ENCODE measurements around the gene MISP.
A peak's percentile ranks its signal among the peaks of the same experiment; 100 is the strongest.

Gene MISP

DNA sequence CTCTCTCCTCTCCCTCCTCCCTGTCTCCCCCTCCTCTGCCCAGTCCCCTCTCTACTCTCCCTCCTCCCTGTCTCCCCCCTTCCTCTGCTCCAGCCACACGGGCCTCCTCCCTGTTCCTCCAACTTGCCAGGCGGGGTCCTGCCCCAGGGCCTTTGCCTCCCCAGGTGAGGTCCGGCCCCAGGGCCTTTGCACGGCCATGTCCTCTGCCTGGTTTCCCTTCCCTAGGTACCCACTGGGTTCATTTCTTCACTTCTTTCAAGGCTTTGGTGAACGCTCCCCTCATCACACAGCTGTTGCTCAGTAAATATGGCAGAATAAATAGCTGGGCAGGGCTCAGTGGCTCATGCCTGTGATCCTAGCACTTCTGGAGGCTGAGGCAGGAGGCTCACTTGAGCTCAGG lies 21.2 kb downstream of the MISP start:
- TF ChIP-seq RAD21 (IDR thresholded peaks at IDR 0.05; ENCODE audit: low read depth), result no peak
- no peak for TF ChIP-seq EGR1 (IDR thresholded peaks at IDR 0.05)

DNA sequence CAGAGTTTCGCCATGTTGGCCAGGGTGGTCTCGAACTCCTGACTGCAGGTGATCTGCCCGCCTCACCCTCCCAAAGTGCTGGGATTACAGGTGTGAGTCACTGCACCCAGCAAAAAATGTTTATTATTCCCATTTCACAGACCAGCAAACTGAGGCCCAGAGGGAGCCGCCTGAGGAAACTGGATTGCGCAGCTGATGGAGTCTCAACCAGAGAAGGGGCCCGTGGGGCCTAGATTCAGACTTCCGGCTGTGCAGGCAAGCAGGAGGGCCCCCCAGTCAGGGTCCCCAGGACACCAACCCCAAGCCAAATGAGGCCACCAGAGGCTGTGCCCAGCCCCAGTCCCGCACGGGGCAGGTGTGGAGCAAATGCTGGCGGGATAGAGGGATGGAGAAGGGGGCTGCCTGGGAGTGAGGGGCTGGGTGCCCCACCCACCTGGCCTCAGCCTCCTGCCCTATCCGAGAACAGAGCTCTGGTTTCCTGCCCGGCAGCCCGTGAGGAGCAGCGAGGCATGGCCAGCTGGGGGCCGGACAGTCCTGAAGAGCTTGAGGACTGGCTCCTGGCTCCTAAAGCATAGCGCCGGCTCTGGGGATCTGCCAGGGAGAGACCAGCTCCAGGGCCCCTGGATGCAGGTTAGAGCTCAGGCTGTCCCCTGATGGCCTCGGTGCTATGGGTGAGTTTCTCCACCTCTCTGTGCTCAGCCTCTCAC lies 22.0 kb downstream of the MISP start:
- TF ChIP-seq ZBTB7A (IDR thresholded peaks at IDR 0.05; ENCODE audit: low read depth), result peak; percentile 84
- TF ChIP-seq TEAD4 (IDR thresholded peaks at IDR 0.05), result no peak
- TF ChIP-seq, protein P1, sequence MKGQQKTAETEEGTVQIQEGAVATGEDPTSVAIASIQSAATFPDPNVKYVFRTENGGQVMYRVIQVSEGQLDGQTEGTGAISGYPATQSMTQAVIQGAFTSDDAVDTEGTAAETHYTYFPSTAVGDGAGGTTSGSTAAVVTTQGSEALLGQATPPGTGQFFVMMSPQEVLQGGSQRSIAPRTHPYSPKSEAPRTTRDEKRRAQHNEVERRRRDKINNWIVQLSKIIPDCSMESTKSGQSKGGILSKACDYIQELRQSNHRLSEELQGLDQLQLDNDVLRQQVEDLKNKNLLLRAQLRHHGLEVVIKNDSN (IDR thresholded peaks at IDR 0.05), result no peak
- TF ChIP-seq CEBPB (IDR thresholded peaks at IDR 0.05), result no peak

DNA sequence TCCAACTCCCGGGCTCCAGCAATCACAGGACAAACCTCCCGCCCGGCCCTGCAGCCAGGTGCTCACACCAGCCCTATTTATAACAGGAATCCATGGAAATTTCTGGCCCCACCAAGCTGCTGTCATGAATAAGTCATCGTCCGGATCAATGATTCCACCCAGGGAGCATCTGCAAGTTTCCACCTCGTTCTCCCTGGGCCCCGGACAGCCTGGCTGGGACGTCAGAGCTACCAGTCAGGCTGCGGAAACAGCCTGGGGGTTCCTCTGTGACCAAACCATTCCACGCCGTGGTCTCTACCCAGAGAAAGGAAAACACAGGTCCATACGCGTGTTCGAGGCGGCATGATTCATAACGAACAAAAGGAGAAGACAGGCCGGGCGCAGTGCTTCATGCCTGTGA lies 25.6 kb downstream of the MISP start:
- TF ChIP-seq CREB1 (IDR thresholded peaks at IDR 0.05; ENCODE audit: low read depth), result no peak

DNA sequence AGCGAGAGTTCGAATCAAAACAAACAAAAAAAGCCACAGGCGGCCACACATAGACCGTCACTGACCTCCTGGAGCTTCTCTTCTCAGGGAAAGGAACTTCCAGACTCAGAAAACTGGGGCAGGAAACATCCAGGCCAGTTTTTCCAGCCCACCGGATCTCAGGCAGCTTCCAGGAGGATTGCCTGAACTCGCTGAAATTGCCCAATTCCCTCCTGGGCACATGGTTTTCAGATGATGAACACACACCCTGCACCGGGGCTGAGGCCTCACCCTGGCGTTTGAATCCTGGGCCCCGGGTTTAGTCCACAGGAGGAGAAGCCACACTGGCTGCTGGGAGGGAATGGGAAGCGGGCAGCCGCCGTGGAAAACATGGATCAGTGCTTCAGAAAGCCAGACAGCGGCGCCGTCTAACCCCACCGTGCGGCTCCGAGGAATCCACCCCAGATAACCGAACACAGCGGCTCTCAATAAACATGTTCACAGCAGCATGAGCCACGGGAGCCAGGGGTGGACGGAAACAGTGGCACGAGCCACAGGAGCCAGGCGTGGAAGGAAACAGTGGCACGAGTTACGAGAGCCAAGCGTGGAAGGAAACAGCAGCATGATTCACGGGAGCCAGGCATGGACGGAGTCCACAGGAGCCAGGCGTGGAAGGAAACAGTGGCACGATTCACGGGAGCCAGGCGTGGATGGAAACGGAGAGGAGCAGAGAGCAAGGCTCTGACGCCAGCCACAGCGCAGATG lies 28.2 kb downstream of the MISP start:
- TF ChIP-seq TEAD4 (IDR thresholded peaks at IDR 0.05), result peak; percentile 7; the same call in 1 of the 2 replicates
- TF ChIP-seq EP300 (IDR thresholded peaks at IDR 0.05; ENCODE audit: borderline replicate concordance), result no peak
- peak; percentile 94 for TF ChIP-seq CEBPB (IDR thresholded peaks at IDR 0.05)
- TF ChIP-seq, protein P1 (IDR thresholded peaks at IDR 0.05), result 0 out of 2 replicates have a peak, but pooled peaks have one; percentile 28
- TF ChIP-seq, protein P2, sequence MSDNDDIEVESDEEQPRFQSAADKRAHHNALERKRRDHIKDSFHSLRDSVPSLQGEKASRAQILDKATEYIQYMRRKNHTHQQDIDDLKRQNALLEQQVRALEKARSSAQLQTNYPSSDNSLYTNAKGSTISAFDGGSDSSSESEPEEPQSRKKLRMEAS (IDR thresholded peaks at IDR 0.05), result peak; percentile 95
- TF ChIP-seq RAD21 (IDR thresholded peaks at IDR 0.05; ENCODE audit: low read depth), result no peak

DNA sequence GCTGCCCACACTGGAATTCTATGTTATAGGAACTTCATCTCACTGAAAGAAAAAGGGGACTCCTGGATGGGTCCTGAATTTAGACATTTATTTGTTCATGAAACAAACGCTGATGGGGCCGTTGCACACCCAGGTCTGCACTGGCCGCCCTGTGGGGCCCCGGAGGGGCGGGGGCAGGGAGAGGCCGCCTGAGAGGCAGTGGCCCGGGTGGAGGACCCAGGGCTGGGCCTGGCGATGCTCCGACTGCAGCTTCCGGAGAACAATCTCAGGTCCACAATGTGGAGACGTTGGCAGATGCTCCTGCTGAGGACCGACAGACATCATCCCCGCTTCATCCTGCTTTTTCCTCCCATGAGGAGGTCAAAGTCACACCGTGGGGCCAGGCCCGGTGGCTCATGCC lies 30.0 kb downstream of the MISP start:
- TF ChIP-seq, protein P1 (IDR thresholded peaks at IDR 0.05), result no peak
- TF ChIP-seq FOXM1 (IDR thresholded peaks at IDR 0.05; ENCODE audit: borderline replicate concordance, low read depth) (no peak), YY1 (IDR thresholded peaks at IDR 0.05; ENCODE audit: low read depth) (no peak), TEAD4 (IDR thresholded peaks at IDR 0.05) (no peak), CEBPB (IDR thresholded peaks at IDR 0.05) (no peak), EP300 (IDR thresholded peaks at IDR 0.05; ENCODE audit: borderline replicate concordance) (no peak), RAD21 (IDR thresholded peaks at IDR 0.05; ENCODE audit: low read depth) (no peak), EGR1 (IDR thresholded peaks at IDR 0.05) (no peak), TAF1 (IDR thresholded peaks at IDR 0.05; ENCODE audit: low read depth) (no peak), NFIC (IDR thresholded peaks at IDR 0.05) (no peak), CREB1 (IDR thresholded peaks at IDR 0.05; ENCODE audit: low read depth) (no peak), ZBTB7A (IDR thresholded peaks at IDR 0.05; ENCODE audit: low read depth) (no peak), TCF12 (IDR thresholded peaks at IDR 0.05; ENCODE audit: low read depth) (no peak)
- TF ChIP-seq, protein P3, sequence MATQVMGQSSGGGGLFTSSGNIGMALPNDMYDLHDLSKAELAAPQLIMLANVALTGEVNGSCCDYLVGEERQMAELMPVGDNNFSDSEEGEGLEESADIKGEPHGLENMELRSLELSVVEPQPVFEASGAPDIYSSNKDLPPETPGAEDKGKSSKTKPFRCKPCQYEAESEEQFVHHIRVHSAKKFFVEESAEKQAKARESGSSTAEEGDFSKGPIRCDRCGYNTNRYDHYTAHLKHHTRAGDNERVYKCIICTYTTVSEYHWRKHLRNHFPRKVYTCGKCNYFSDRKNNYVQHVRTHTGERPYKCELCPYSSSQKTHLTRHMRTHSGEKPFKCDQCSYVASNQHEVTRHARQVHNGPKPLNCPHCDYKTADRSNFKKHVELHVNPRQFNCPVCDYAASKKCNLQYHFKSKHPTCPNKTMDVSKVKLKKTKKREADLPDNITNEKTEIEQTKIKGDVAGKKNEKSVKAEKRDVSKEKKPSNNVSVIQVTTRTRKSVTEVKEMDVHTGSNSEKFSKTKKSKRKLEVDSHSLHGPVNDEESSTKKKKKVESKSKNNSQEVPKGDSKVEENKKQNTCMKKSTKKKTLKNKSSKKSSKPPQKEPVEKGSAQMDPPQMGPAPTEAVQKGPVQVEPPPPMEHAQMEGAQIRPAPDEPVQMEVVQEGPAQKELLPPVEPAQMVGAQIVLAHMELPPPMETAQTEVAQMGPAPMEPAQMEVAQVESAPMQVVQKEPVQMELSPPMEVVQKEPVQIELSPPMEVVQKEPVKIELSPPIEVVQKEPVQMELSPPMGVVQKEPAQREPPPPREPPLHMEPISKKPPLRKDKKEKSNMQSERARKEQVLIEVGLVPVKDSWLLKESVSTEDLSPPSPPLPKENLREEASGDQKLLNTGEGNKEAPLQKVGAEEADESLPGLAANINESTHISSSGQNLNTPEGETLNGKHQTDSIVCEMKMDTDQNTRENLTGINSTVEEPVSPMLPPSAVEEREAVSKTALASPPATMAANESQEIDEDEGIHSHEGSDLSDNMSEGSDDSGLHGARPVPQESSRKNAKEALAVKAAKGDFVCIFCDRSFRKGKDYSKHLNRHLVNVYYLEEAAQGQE (IDR thresholded peaks at IDR 0.05; ENCODE audit: low read depth), result no peak
- TF ChIP-seq, protein P2 (IDR thresholded peaks at IDR 0.05), result no peak

DNA sequence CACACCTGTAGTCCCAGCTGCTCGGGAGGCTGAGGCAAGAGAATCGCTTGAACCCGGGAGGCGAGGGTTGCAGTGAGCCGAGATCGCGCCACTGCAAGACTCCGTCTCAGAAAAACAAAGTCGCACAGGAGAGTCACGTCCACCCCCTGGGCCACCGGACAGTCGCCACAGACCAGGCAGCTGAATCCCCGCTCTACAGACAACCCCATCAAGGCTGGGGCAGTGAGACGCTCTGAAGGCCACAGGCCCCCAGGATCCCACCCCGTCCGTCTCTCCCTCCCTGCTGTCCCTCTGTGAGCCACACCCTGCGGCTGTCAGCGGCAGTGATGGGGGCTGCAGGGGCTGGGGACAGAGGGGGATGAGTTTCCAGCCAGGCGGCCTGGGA lies 30.9 kb downstream of the MISP start:
- TF ChIP-seq CEBPB (IDR thresholded peaks at IDR 0.05), result no peak
- TF ChIP-seq TAF1 (IDR thresholded peaks at IDR 0.05; ENCODE audit: low read depth), result no peak
- no peak for TF ChIP-seq FOXM1 (IDR thresholded peaks at IDR 0.05; ENCODE audit: borderline replicate concordance, low read depth)
- TF ChIP-seq RAD21 (IDR thresholded peaks at IDR 0.05; ENCODE audit: low read depth), result no peak
- TF ChIP-seq, protein P2 (IDR thresholded peaks at IDR 0.05), result no peak
- TF ChIP-seq, protein P1 (IDR thresholded peaks at IDR 0.05), result no peak
- no peak for TF ChIP-seq ZBTB7A (IDR thresholded peaks at IDR 0.05; ENCODE audit: low read depth)
- TF ChIP-seq EGR1 (IDR thresholded peaks at IDR 0.05), result no peak
- no peak for TF ChIP-seq CREB1 (IDR thresholded peaks at IDR 0.05; ENCODE audit: low read depth)
- no peak for TF ChIP-seq TEAD4 (IDR thresholded peaks at IDR 0.05)
- TF ChIP-seq, protein P3 (IDR thresholded peaks at IDR 0.05; ENCODE audit: low read depth), result no peak
- TF ChIP-seq EP300 (IDR thresholded peaks at IDR 0.05; ENCODE audit: borderline replicate concordance), result no peak
- no peak for TF ChIP-seq TCF12 (IDR thresholded peaks at IDR 0.05; ENCODE audit: low read depth)
- no peak for TF ChIP-seq NFIC (IDR thresholded peaks at IDR 0.05)
- no peak for TF ChIP-seq YY1 (IDR thresholded peaks at IDR 0.05; ENCODE audit: low read depth)
